ENCODE data around the gene RPEL1. TPM values are rescaled to one million over a fixed set of nuclear protein-coding genes. Genes with fewer than 3 reads are reported as not detected.

RPEL1 gene
- polyA plus RNA-seq, 2 donors = 0.02 TPM; not detected in 1

- WGBS, 2 donors = 71 to 84% methylated on average over 5 of the region's 5 CpGs
- Histone ChIP-seq H3K9me3 (ENCODE audit: control insufficient read depth in 2 of 2, insufficient read depth in 1 of 2, low read depth in 1 of 2, low read length in 1 of 2) (no peaks in the 10 kb centered on the region), H3K4me1 (ENCODE audit: control insufficient read depth in 2 of 2, insufficient read depth in 2 of 2, low read length in 1 of 2) (no peaks in the 10 kb centered on the region), H3K4me3 (ENCODE audit: low read depth in 1 of 2, low read length in 2 of 2) (no peak overlapping the region), H3K27ac (ENCODE audit: low read depth in 2 of 2, low read length in 1 of 2) (no peak overlapping the region), H3K36me3 (ENCODE audit: control insufficient read depth in 2 of 2, insufficient read depth in 2 of 2, low read length in 1 of 2) (no peaks in the 10 kb centered on the region), H3K27me3 (ENCODE audit: control insufficient read depth in 1 of 2, insufficient read depth in 2 of 2, low read length in 2 of 2) (no peaks in the 10 kb centered on the region)
Measured at GRCh38 chr10:103287992-103288391, 42.3 kb downstream of the RPEL1 start.

- no peaks in the 10 kb centered on the region for H3K4me1 ChIP-seq (ENCODE audit: control insufficient read depth in 2 of 2, insufficient read depth in 2 of 2, low read length in 1 of 2)
- H3K27ac ChIP-seq (ENCODE audit: low read depth in 2 of 2, low read length in 1 of 2) = no peak overlapping the region
- H3K36me3 ChIP-seq (ENCODE audit: control insufficient read depth in 2 of 2, insufficient read depth in 2 of 2, low read length in 1 of 2) = no peaks in the 10 kb centered on the region
- H3K9me3 ChIP-seq (ENCODE audit: control insufficient read depth in 2 of 2, insufficient read depth in 1 of 2, low read depth in 1 of 2, low read length in 1 of 2) = no peaks in the 10 kb centered on the region
- no peaks in the 10 kb centered on the region for H3K27me3 ChIP-seq (ENCODE audit: control insufficient read depth in 1 of 2, insufficient read depth in 2 of 2, low read length in 2 of 2)
- no peak overlapping the region for H3K4me3 ChIP-seq (ENCODE audit: low read depth in 1 of 2, low read length in 2 of 2)
- 82 to 84% methylated on average over 4 of the region's 4 CpGs for WGBS, 2 donors
Measured at GRCh38 chr10:103291588-103291987, 45.9 kb downstream of the RPEL1 start.

GRCh38 chr10:103295374-103296015, 49.8 kb downstream of the RPEL1 start:
- Histone ChIP-seq H3K4me1 (ENCODE audit: control insufficient read depth in 2 of 2, insufficient read depth in 2 of 2, low read length in 1 of 2) (no peaks in the 10 kb centered on the region), H3K36me3 (ENCODE audit: control insufficient read depth in 2 of 2, insufficient read depth in 2 of 2, low read length in 1 of 2) (no peaks in the 10 kb centered on the region), H3K27me3 (ENCODE audit: control insufficient read depth in 1 of 2, insufficient read depth in 2 of 2, low read length in 2 of 2) (no peaks in the 10 kb centered on the region), H3K27ac (ENCODE audit: low read depth in 2 of 2, low read length in 1 of 2) (no peak overlapping the region), H3K9me3 (ENCODE audit: control insufficient read depth in 2 of 2, insufficient read depth in 1 of 2, low read depth in 1 of 2, low read length in 1 of 2) (no peaks in the 10 kb centered on the region), H3K4me3 (ENCODE audit: low read depth in 1 of 2, low read length in 2 of 2) (no peak overlapping the region)
- WGBS, 2 donors = 75 to 80% methylated on average over 2 of the region's 2 CpGs

Other genes starting within 250 kb of the RPEL1 start
- gene NT5C2, start 52.6 kb upstream of the RPEL1 start, polyA plus RNA-seq = 10 to 100 TPM; 60.6 to 75.0 TPM
- under 1 TPM; 0.28 to 0.53 TPM for gene INA, start 31.3 kb downstream of the RPEL1 start, polyA plus RNA-seq
- gene PCGF6, start 105.3 kb downstream of the RPEL1 start, polyA plus RNA-seq = 1 to 10 TPM; 4.2 to 4.8 TPM
- gene TAF5, start 122.1 kb downstream of the RPEL1 start, polyA plus RNA-seq = 1 to 10 TPM; 1.3 to 1.6 TPM
- 100 to 1,000 TPM; 707 to 972 TPM for gene ATP5MK, start 150.6 kb downstream of the RPEL1 start, polyA plus RNA-seq
- 10 to 100 TPM; 12.2 to 15.5 TPM for gene PDCD11, start 150.7 kb downstream of the RPEL1 start, polyA plus RNA-seq
- 1 to 10 TPM; 5.3 to 9.7 TPM for gene CALHM2, start 206.5 kb downstream of the RPEL1 start, polyA plus RNA-seq
- gene CALHM1, start 213.0 kb downstream of the RPEL1 start, polyA plus RNA-seq = not detected
- not detected for gene CALHM3, start 233.4 kb downstream of the RPEL1 start, polyA plus RNA-seq
- under 1 TPM; 0.10 to 0.11 TPM for gene NEURL1, start 247.8 kb downstream of the RPEL1 start, polyA plus RNA-seq